Ammon's horn (tissue), 1 donor: ENCODE measurements around the gene CD81.

Experiments used
- DNase-seq: peaks from one replicate; pipeline ENCODE4 v3.0.0-alpha.2; 2016; ENCODE audit warnings: low spot score

The CD81 gene

DNA sequence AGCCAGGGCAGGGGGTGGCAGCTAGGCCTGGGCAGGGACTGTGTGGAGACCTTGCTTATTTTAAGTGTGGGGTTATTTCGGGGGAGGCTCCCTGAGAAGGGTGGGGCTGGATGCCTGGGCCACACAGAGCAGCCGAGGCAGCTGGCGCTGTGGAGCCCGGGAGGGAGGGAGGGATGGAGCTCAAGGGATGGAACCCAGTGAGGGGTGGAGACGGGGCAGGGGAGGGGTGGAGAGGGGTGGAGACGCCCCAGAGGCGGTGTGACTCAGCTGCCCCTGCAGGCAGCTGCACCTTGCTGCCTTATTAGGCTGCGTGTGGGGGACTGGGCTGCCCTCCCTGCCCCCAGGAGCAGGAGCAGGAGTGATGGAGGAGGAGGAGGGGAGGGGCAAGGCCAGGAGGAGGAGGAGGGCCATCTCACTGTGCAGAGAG lies 13.6 kb downstream of the CD81 start:
- DNase-seq, result no peak

DNA sequence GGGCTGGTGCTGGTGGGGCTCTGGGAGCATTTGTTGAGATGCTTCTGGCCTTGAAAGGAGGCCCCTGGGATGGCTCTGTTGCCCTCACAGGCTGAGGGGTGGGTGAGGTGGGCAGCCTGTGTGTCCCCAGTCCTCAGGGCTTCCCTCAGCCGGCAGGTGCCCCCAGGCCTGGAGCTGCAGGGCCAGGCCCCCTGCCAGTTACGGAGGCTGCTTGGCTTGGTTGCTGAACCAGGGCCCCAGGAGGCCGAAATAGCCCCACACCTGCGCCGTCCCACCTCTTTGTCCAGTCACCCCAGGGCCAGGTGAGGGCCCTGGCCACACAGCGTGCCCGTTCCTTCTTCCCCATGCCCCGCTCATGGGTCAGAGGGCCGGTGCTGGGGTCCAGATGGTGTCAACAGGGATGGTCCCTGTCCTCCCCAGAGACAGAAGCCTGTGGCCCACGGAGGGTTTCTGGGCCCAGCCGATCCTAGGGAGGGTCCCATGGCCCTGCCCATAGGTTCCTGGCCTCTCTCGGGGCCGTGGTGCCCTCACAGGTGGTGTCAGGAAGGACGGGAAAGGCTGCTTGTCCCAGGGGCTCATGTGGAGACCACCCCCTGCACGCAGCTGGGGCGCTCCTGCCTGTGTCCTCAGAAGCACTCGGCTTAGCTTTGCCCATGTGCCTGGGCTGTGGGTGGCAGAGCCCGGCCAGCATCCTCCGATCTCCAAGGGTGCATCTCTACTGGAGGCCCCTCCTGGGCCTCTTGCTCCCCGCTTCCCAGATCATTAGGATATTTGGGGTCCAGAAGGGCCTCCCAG lies 14.3 kb downstream of the CD81 start:
- no peak for DNase-seq

DNA sequence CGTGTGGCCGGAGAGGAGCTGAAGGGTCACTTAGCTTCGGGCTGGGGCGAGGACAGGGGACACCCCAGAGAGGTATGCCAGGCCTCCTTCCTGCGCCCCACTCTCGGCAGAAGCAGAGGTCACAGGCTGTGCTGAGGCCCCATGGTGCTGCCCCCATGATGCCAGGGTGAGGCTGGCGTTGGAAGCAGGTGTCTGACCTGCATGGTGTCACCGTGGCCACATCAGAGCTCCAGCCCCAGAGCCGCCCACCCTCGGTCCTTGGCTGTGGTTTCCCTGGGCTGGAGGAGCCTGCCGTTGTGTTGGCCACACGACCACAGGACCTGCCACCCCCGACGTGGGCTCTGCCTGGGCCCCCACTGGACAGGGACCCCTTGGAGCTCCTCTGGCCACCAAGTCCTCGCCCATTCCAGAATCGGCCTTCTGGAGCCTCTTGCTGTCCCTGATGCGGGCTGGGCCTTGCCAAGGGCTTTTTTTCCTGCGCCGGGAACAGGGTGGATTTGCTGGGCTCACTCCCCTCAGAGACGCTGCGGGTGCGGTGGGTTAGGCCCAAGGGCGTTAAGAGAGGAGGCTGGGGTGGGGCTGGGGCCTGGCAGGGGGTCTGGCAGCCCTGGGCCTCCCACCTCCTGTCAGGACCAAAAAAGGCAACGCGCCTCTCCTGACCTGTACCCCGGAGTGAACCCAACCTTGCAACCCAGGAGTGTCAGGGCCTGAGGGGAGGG lies 15.3 kb downstream of the CD81 start:
- no peak for DNase-seq

DNA sequence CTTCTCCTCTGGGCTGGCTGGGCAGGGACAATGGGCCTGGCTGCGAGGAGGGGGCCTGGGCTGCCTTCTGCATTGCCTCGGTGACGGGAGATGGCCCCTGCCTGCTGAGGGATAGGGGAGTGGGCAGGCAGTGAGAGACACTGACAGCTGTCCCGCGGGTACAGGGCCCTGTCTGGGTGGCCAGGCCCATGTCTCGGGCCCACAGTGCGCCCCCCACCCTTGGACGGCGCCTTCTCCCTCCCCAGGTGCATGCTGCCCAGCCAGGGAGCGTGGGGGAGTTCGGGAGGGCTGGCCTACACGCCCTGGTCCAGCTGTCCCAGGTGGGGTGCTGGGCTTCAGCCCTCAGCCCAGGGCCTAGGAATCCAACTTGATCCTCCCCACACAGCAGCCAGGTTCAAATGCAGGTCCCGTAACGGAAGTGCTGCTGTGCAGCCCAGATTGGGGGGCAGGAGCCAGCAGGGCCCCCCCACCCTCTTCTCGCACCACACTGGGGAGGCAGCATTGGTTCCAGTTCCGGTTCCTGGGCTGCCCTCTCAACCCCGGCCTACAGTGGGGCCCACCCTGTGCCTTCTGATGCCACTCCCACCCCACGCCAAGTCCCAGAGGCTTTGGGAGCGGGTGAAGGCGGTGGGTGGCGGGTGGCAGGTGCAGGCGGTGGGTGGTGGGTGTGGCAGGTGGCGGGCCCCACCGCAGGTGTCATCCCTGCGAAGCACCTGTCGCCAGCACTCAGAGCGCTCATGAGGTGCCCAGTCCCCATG lies 16.2 kb downstream of the CD81 start:
- DNase-seq, result no peak

DNA sequence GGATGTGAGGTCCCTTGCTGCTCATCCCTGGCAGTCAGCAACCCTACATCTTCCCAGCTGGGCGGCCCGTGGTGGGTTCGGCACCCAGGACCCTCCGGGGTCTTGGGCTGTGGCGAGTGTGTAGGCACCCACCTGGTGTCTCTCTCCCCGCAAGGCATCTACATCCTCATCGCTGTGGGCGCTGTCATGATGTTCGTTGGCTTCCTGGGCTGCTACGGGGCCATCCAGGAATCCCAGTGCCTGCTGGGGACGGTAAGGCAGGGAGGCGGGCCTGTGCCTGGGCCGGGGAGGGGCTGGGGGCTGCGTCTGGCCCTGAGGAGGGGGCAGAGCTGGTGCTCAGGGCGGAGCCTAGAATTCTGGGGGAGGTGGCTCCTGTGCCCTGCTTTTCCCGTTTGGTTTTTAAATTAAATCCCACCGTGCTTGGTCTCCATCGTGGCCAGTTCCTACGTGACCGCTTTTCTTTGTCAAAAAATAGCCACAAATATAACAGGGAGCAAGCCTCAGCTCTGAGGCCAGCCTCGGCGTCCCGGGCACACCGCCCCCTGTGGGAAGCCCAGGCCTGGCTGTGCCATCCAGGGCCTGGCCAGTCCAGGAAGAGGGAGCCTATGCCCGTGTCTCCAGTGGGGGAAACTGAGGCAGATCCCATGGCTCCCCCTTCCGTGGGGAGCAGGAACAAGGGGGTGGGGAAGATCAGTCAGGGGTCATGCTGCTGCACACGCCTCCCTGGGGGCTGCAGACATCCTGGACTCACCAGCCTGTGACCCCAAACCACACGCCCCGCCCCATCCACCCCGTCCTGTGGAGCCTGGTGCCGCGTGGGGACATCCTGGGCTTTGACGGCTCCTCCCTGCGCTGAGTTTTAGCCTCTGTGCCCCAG lies 17.1 kb downstream of the CD81 start:
- no peak for DNase-seq

DNA sequence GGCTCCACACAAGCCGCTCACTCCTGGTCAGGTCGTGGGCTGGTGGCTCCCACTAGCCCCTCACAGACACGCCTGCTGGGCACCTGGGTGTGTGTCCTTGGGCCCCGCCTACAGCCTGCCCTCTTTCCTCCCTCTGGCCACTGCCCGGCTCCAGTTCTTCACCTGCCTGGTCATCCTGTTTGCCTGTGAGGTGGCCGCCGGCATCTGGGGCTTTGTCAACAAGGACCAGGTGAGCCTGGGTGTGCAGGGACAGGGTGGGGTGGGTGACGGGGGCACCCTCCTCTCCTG lies 17.7 kb downstream of the CD81 start:
- no peak for DNase-seq

DNA sequence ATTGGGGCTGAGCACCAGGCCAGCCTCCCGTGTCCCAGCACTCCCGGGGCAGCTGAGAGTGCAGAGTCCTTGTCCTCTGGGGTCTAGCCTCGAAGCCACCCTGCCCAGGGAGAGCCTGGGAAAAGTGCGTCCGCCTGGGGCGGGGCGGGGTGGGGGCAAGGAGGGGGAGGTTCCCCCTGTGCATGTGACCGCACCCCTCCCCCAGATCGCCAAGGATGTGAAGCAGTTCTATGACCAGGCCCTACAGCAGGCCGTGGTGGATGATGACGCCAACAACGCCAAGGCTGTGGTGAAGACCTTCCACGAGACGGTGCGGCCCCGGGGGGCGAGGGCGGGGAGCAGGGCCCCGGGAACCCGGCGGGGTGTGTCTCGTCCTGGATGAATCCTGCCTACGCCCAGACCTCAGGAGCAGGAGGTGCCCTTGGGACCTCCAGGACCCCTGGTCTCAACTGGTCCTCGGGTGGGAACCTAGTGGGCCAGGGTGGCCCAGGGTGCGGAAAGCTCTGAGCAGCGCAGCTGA lies 18.2 kb downstream of the CD81 start:
- DNase-seq, result no peak

DNA sequence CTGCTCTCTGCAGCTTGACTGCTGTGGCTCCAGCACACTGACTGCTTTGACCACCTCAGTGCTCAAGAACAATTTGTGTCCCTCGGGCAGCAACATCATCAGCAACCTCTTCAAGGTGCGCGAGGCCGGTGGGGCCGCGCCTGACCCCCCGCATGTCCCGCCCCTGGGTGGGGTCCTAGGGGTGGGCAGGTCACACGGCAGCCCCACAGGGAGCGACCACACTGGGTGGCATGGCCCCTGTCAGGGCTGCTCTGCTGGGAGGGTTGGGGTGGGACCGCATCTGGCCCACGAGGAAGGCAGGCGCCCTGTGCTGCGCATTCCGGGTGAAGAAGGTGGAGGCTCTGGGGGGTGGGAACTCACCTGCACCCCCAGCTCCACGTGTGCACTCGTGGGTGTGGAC lies 18.7 kb downstream of the CD81 start:
- DNase-seq, result no peak

DNA sequence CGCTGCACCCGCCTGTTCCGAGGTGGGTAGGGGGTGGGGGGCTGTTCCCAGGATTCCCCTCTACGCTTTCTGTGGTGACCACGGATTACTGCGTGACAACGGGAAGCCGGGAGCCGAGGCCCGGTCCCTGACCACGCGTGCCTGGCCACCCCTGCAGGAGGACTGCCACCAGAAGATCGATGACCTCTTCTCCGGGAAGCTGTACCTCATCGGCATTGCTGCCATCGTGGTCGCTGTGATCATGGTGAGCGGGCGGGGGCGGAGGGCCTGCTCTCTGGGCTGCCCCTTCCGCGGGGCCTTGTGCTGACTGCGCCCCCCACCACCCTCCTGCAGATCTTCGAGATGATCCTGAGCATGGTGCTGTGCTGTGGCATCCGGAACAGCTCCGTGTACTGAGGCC lies 19.4 kb downstream of the CD81 start:
- no peak for DNase-seq

DNA sequence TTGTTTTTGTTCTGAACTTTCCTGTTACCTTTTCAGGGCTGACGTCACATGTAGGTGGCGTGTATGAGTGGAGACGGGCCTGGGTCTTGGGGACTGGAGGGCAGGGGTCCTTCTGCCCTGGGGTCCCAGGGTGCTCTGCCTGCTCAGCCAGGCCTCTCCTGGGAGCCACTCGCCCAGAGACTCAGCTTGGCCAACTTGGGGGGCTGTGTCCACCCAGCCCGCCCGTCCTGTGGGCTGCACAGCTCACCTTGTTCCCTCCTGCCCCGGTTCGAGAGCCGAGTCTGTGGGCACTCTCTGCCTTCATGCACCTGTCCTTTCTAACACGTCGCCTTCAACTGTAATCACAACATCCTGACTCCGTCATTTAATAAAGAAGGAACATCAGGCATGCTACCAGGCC lies 19.9 kb downstream of the CD81 start:
- DNase-seq, result no peak

DNA sequence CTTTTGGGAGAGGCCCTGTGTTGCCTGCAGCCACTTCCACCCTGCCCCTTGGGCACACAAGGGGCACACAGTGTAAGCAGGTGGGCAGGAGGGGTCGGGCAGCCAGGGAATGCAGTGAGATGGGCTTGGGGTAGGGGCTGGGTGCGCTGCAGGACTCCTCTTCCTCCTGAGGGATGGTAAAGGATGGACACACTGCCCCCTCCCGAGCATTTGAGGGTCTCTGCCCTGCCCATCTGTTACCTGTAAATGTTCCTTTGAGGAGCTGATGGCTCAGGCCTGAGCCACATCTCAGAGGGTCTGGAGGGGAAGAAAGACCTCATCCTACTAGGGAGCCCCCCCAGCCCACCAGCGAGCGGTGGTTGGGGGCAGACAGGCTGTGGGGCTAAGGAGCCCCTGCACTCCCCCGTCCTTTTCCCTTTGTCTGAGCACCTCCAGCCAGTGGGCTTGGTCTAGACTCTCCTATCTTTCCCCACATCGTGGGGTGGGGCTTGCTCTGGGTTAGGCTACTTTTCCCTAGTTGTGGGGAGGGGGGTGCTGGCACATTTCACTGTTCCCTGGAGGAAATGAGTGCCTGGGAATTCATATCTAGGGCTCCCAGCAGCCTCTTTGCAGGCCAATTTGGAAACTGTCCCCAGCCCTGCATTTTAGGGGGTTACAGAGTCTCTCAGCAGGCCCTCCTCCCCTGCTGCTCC lies 21.7 kb downstream of the CD81 start:
- DNase-seq, result no peak

DNA sequence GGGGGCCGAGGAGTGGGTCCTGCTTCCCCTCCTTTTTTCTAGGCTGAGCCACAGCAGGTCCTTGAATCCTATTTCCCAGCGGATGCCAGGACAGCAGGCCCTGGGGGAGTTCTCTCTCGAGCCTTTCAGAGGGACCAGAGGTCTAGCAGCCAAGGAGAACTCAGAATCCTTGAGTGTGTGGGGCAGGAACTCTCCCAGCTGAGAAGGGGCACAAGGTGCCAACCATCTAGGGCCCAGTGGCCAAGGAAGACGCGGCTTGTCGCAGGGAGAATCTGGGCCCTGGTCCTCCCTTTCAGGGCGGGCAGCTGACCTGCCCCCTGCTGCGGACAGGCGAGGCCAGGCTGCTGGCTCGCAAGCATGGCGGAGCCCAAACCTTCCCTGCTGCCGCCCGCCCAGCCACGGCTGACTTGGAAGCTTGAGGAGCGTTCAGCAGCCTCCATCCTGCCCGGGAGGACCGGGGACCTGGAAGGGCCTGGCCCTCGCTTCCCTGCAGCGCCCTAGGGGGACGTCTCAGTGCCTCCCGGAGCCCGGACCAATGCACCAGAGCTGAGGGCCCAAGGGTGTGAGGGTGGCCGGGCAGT lies 22.5 kb downstream of the CD81 start:
- DNase-seq, result peak; percentile 46

DNA sequence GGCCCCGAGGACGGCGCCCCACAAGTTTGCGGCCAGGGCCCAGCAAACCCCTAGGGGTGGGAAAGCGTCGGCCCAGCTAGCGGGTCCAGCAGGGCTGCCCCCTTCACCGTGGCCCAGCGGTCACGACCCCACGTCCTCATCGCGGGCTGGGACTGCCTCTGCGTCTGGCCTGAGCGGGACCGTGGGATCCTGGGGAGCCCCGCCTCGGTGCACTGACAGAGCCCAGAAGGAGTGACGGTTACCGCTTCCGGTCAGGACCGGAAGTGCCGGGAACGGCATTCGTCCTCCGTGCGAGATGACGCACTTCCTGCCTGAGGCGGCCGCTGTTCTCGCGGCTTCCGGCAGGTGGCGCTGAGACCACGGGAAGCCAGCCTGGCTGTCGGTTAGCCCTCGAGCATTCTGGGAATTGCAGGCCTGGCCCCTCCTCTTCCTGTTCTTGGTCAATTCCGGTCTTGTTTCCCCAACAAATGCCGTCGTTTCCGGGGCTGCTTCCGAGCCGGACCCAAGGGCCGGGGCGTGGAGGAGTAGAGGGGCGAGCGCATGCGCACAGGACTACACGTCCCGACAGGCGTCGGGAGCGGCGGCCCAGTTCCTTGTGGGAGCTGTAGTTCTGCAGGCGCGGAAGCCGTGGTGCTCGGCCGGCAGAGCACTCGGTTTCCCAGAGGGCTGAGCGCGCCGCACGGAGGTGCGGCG lies 23.1 kb downstream of the CD81 start, which contains the start of gene TSSC4:
TSS of gene TSSC4 (plus strand) at position 682 of the 693 bp plus-strand sequence. CDS start 1,884 bp downstream, outside the sequence.
- DNase-seq, result peak; percentile 100

DNA sequence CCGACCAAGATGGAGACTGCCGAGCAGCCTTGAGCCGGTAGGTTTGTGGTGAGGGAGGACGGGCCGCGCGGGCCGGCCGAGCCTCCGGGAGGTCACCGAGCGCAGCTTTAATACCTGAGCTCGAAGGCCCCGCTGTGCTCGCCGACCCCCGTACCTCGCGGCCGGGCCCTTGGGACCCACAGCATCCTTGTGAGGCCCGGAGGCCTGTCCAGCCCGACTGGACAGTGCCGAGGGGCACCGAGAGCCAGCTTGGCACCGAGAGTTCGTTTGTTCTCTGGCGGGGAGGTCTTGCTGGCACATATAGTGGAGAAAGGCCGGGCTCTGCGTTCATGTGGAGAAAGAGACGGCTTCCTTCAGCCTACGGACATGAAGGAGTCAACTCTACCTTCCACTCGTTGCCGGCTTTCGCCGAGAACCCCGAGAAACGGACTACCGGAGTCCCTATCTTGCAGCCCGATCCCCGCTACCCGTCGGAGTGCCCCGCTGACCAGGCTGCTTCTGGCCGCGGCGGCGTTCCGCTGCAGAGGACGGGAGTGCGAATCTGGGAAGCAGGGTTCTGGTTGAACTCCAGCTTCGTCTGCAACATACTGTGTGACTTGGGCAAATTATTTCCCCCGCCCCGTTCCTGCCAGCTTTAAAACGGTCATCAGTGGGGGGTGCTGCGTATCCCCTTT lies 23.8 kb downstream of the CD81 start:
- DNase-seq, result no peak

DNA sequence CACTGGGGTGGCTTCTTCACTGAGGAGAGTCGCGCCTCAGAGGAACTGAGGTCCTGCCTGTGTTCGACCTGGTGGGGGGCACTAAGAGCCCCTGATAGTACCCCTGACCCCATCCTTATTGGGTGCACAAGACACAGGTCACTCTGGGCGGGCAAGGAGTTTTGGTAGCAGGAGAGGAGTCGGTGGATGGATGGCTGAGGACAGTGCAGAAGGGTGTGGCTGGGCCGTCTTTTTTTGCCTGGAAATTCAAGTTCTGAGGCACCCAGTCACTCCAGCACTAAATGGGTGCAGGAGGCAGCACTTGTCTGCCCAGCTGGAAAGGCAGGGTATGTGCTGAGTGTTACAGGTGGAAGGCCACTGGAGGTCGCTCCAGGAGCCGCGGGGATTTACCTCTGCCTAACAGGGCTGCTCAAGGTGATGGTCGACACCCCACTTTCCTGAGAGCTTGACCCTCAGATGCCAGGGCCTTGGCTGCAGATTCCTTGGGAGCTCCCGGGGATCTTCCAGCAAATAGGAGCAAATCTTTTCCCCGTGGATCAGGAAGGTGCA lies 24.4 kb downstream of the CD81 start:
- DNase-seq, result no peak

DNA sequence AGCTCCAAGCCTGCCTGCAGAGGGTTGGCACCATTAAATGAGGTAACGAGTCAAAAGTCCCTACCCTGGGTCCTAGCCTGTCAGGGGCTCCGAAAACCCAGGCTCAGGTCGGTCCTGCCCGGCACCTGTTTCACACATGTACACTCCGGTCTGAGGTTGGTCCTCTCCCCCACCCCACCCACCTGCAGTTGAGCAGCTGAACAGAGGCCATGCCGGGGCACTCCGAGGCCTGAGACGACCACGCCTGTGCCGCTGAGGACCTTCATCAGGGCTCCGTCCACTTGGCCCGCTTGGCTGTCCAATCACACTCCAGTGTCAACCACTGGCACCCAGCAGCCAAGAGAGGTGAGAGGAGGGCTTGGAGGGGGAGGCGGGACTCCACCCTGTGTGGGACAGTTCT lies 25.0 kb downstream of the CD81 start:
- no peak for DNase-seq

DNA sequence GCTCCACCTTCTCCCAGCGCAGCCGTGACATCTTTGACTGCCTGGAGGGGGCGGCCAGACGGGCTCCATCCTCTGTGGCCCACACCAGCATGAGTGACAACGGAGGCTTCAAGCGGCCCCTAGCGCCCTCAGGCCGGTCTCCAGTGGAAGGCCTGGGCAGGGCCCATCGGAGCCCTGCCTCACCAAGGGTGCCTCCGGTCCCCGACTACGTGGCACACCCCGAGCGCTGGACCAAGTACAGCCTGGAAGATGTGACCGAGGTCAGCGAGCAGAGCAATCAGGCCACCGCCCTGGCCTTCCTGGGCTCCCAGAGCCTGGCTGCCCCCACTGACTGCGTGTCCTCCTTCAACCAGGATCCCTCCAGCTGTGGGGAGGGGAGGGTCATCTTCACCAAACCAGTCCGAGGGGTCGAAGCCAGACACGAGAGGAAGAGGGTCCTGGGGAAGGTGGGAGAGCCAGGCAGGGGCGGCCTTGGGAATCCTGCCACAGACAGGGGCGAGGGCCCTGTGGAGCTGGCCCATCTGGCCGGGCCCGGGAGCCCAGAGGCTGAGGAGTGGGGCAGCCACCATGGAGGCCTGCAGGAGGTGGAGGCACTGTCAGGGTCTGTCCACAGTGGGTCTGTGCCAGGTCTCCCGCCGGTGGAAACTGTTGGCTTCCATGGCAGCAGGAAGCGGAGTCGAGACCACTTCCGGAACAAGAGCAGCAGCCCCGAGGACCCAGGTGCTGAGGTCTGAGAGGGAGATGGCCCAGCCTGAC lies 26.0 kb downstream of the CD81 start:
- DNase-seq, result no peak

DNA sequence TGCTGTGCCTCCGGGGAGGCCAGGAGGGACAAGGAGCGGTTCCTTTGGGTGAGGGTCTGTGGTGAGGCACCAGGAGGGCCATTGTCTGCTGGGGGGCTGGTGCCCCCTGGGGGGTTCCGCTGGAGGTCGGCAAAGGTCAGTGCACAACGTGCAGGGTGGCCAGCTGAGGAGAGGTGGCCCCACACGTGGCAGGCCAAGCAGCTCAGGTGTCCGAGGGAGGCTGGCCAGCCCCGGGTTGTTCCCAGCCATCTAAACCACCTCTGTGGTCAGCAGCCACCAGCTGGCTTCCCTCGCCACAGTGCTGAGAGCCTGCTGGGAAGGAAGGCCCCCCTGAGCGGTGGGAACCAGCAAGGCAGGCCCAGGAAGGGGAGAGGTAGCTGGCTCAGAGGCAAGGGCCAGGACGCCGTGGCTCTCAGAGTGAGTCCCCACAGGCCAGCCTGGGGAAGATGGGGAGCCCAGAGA lies 27.7 kb downstream of the CD81 start:
- no peak for DNase-seq
